Measurements from ENCODE around the gene PHACTR3. TPM values are rescaled to one million over a fixed set of nuclear protein-coding genes. Genes with fewer than 3 reads are reported as not detected.

Gene PHACTR3
- total RNA-seq, 1 donor from 2014 or later = not detected

GRCh38 chr20:59753836-59754235 is 149.5 kb downstream of the PHACTR3 start:
- no peak overlapping the region for H3K4me3 Mint-ChIP-seq (ENCODE audit: unreplicated experiment)
- H3K27ac Mint-ChIP-seq (ENCODE audit: unreplicated experiment) = no peak overlapping the region
- H3K27me3 Mint-ChIP-seq (ENCODE audit: low read depth) = peaks cover 47% of the 10 kb centered on the region
- no peaks in the 10 kb centered on the region for H3K36me3 Mint-ChIP-seq (ENCODE audit: low read depth)
- H3K4me1 Mint-ChIP-seq (ENCODE audit: low read depth) = peaks cover 3% of the 10 kb centered on the region
- H3K9me3 Mint-ChIP-seq (ENCODE audit: low read depth) = no peaks in the 10 kb centered on the region
- no peak for TF ChIP-seq CTCF (IDR thresholded peaks at IDR 0.05)
- no peak for DNase-seq (ENCODE audit: low spot score)

GRCh38 chr20:59754551-59754950 is 150.2 kb downstream of the PHACTR3 start:
- Mint-ChIP-seq H3K27ac (ENCODE audit: unreplicated experiment) (no peak overlapping the region), H3K27me3 (ENCODE audit: low read depth) (peaks cover 42% of the 10 kb centered on the region)

GRCh38 chr20:59756241-59756640 is 151.9 kb downstream of the PHACTR3 start:
- H3K4me1 Mint-ChIP-seq (ENCODE audit: low read depth) = peaks cover 3% of the 10 kb centered on the region
- peaks cover 28% of the 10 kb centered on the region for H3K27me3 Mint-ChIP-seq (ENCODE audit: low read depth)
- H3K4me3 Mint-ChIP-seq (ENCODE audit: unreplicated experiment) = no peak overlapping the region
- no peaks in the 10 kb centered on the region for H3K9me3 Mint-ChIP-seq (ENCODE audit: low read depth)
- no peak for TF ChIP-seq CTCF (IDR thresholded peaks at IDR 0.05)
- no peak overlapping the region for H3K27ac Mint-ChIP-seq (ENCODE audit: unreplicated experiment)
- no peaks in the 10 kb centered on the region for H3K36me3 Mint-ChIP-seq (ENCODE audit: low read depth)
- DNase-seq (ENCODE audit: low spot score) = no peak

More at GRCh38 chr20:59754551-59754950, 150.2 kb downstream of the PHACTR3 start:
- DNase-seq (ENCODE audit: low spot score) = no peak
- Mint-ChIP-seq H3K9me3 (ENCODE audit: low read depth) (no peaks in the 10 kb centered on the region), H3K36me3 (ENCODE audit: low read depth) (no peaks in the 10 kb centered on the region), H3K4me3 (ENCODE audit: unreplicated experiment) (no peak overlapping the region), H3K4me1 (ENCODE audit: low read depth) (peaks cover 3% of the 10 kb centered on the region)
- TF ChIP-seq CTCF (IDR thresholded peaks at IDR 0.05) = no peak

- H3K36me3 Mint-ChIP-seq (ENCODE audit: low read depth) = no peaks in the 10 kb centered on the region
- peaks cover 2% of the 10 kb centered on the region for H3K9me3 Mint-ChIP-seq (ENCODE audit: low read depth)
- H3K27ac Mint-ChIP-seq (ENCODE audit: unreplicated experiment) = no peak overlapping the region
- no peaks in the 10 kb centered on the region for H3K4me1 Mint-ChIP-seq (ENCODE audit: low read depth)
- H3K27me3 Mint-ChIP-seq (ENCODE audit: low read depth) = peaks cover 13% of the 10 kb centered on the region
- DNase-seq (ENCODE audit: low spot score) = no peak
- no peak for TF ChIP-seq CTCF (IDR thresholded peaks at IDR 0.05)
- no peak overlapping the region for H3K4me3 Mint-ChIP-seq (ENCODE audit: unreplicated experiment)
These were observed 159.7 kb downstream of the PHACTR3 start for GRCh38 chr20:59764037-59764436.

GRCh38 chr20:59765599-59766177 is 161.3 kb downstream of the PHACTR3 start:
- Mint-ChIP-seq H3K4me1 (ENCODE audit: low read depth) (no peaks in the 10 kb centered on the region), H3K36me3 (ENCODE audit: low read depth) (no peaks in the 10 kb centered on the region), H3K27me3 (ENCODE audit: low read depth) (peaks cover 16% of the 10 kb centered on the region), H3K9me3 (ENCODE audit: low read depth) (peaks cover 2% of the 10 kb centered on the region), H3K27ac (ENCODE audit: unreplicated experiment) (no peak overlapping the region), H3K4me3 (ENCODE audit: unreplicated experiment) (no peak overlapping the region)
- no peak for DNase-seq (ENCODE audit: low spot score)
- TF ChIP-seq CTCF (IDR thresholded peaks at IDR 0.05) = no peak
